Neural cell (in vitro differentiated cells): ENCODE results near the gene SLC36A3. TPM values are rescaled to one million over a fixed set of nuclear protein-coding genes. Genes with fewer than 3 reads are reported as not detected.

Experiments
- polyA plus RNA-seq: library from polyadenylated mRNA; depleted of rRNA; stranded (reverse); fragments of >200 nt; gene quantifications from 2 replicates; pipeline ENCODE4 v1.2.3, GENCODE V29; 2014

The SLC36A3 gene
- polyA plus RNA-seq, 1 donor from 2014 or later, result not detected

Other genes with a start within 250 kb of the SLC36A3 start
- 3.1 and 3.3 TPM in 2 replicates for gene TNIP1, start 222.7 kb downstream of the SLC36A3 start, polyA plus RNA-seq
- 27.5 and 51.9 TPM in 2 replicates for gene ANXA6, start 146.0 kb downstream of the SLC36A3 start, polyA plus RNA-seq
- not detected in 2 replicates for gene CCDC69, start 79.7 kb downstream of the SLC36A3 start, polyA plus RNA-seq
- 0.40 and 0.98 TPM in 2 replicates for gene GM2A, start 50.6 kb downstream of the SLC36A3 start, polyA plus RNA-seq
- not detected in 2 replicates for gene SLC36A2, start 43.8 kb upstream of the SLC36A3 start, polyA plus RNA-seq
- 5.0 and 5.3 TPM in 2 replicates for gene SLC36A1, start 143.8 kb upstream of the SLC36A3 start, polyA plus RNA-seq